NCI-H748 (cell line): Measurements from ENCODE around the gene CEP120.
"Not testable (repeated sequence)": the region's sequence is repeated elsewhere in the genome, so short reads cannot be mapped to it uniquely, and the experiment has no call there.

Source experiments
- DNase-seq: peaks from one replicate; lab custom pipeline; 2025; ENCODE audit not compliant: unreplicated experiment; lab: John Stamatoyannopoulos, UW

The CEP120 gene

DNA sequence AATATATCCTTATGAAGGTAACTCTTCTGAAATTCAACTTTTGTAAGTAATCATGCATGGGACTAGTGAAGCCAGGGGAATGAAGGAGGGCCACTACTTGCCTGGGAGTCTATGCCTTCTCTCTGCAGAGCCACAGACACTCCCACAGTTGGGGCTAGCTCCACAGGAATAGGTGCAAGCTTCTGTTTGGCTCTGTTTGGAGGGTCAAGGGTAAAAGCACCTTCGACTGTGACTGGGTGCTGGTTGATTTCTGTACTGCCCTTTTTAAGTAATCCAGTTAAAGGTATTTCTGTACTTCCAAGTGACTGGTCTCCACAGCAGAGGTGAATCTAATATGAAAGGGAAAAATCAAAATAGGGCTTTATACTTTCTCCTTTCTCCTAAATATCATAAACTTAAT is 32.2 kb downstream of the CEP120 start:
- no peak for DNase-seq

DNA sequence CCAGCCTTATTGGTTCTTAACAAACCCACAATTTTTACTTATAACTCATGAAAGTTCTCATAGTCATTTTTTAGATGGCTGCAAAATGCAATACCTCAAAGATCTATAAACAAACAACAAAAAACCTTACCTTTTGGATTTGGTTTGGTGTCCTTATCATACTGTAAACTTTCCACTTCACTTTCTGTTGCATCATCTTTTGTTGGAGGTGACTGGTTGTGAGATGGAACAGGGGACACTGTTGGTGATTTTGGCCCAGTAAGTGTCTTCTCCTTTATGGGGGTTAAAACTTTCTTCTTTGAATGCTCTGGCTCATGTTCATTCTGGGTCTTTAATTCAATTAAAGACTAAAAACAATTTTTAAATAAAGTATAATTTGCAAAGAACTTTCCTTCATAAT is 33.4 kb downstream of the CEP120 start:
- no peak for DNase-seq

DNA sequence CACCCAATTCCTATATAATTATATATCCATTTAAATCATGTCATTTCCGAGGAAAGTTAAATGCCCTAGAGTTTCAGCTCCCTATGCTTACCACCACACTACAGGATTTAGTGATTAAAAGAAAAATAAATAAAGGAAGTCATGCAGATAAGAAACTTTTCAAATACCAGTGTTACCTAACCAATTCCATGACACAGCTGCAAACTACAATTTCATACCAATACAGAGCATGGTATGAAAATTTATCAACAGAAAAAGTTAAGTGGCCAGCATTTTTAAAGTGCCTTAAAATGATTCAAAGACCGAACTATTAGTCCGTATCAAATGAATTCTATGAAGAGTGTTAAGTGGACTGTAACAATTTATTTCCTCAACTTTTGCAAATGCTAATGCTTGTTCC is 35.9 kb downstream of the CEP120 start:
- DNase-seq, result no peak

DNA sequence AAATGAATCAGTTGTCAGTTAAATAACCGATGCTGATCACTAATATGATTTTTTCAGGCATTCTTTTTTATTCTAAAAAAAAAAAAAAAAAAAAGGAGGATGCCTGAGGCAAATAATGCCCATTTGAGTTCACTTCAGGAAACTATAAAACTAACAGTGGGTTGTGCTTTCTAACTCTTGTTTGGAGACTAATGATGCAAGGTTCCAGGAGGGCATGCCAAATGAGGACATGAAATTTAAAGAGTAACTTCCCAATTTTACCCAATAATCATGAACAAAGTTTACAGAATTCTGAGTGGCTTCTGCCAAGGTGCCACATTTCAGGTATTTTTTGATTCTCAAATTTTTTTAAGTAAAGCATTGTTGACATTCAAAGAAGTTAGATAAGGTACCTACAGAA is 41.0 kb downstream of the CEP120 start:
- no peak for DNase-seq

DNA sequence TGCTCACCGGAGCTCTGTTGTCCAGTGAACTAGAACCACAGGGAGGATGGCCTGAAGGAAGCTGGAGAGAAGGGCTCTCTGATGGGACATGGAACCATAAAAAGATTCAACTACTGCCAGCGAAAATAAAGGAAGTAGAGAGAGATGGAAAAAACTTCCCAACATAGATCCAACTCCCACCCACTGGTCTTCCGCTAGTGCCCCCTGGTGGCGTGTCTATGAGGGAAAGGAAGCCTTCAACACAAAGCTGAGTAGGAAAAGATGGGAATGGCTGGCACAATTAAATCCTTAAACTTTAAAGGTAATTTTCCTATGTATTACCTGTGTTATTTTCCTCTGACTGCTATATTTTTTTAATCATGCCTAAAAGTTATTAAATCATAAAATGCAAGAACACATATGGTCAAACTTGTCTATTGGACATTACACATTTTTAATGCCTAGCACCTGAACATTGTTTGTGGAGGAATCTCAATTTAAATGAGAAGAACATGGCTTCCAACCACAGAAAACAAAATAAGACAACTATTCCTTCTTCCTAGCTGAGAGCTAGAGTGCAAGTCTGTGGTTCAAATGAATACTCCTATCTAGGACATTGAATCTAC is 51.5 kb downstream of the CEP120 start:
- DNase-seq, result peak; percentile 46

DNA sequence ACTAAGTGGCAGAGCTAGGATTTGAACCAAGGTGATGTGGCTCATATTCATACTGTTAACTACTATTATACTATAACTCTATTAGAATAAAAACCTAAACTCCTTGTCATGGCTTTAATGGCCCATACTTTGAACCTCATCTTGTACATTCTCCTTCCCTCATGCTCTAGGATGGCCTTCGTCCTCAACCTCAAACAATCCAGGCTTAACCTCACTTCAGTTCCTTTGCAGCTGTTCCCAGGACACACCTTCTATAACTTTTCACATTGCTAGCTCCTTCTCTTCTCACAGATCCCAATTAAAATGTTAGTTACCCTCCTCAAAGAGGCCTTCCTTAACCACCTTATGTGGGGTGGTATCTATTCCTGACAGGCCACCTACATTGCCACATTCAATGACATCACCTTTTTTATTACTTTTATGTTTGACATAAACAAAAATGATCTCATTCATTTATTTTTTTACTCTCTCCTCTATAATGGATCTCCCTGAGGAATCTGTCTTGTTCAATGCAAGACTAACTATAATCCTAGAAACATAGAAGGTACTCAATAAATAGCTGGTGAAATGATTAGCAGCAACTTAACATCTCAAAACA is 53.7 kb downstream of the CEP120 start:
- DNase-seq, result no peak

DNA sequence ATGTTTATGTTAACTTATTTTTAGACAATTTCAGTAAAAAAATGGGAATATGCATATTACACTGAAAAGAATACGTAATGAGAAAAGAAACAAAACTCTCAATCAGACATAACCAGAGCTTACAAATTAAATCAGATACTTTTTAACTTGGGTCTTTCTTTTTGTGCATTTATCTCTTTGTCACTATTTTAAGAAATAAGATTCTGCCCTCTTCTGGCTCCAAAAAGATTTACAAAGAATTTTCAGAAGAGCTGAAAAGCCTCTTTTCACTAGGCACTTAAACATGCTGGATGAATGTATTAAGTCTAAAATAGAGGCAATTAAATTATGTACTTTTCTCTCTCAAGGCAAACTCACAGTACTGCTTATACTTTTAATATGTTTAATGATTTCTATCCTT is 55.5 kb downstream of the CEP120 start:
- peak; percentile 42 for DNase-seq

DNA sequence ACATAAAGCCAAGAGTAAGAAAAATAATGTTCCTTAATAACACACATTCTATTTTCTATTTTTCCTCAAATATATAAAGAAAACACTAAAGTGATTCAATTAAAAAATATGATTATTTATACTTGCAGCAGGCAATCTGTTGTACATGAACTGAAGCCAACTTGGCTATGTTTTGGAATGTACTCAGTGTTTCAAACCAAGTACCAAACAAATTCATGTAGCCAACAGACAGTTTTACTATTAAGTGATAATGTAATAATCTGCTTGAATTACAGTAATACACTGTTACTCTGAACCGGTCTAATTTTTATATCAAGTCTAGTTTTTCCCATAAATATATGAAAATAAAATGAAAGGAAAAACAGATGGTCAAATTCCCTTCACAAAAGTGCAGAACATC is 58.0 kb downstream of the CEP120 start:
- DNase-seq, result no peak

DNA sequence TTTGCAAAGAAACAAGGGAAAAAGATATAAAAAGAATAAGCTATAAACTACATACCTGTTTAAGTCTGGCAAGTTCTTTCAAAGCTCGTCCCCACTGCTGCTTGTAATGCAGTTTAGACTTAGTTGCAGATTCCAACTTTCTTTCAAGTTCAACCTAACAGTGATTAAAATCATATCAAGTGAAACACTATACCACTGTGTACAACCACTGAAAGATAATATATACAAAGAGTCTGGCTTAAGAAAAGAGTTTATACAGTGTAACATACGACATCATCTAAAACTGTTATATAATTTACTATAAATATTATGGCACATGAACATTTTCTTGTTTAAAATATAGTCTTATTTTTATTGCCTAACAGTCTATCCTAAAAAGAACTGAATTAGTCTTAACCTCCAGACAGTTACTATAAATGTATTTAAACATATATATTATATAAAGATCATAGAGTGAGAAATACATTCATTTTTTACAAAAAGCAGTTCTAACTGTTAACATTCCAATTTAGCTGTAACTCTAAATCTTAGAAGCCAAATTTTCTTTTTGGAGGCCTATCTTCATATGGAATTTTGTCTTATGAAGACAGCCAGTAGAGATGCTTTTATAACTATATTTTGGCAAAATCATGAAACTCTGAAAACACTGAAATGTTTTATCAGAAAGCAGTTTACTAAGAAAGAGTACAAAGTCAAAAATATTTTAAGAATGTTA is 58.6 kb downstream of the CEP120 start:
- DNase-seq, result no peak

DNA sequence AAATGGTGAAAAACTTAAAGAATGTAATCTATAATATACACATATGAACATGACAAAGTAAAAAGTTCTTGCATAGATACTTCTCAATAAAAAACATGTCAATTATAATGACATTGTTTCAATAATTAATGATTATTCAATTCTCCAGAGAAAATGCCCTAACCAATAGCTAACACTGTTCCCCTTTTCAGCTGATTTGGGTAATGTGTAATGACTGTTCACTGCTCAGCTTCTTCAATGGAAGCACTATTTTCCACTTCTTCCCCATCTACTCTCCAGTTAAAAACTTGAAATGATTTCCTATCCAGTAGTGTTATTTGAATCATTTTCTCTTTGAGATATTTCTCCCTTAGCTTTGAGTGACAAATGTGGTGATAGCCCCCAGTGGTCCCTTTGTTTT is 62.3 kb downstream of the CEP120 start:
- DNase-seq, result no peak

DNA sequence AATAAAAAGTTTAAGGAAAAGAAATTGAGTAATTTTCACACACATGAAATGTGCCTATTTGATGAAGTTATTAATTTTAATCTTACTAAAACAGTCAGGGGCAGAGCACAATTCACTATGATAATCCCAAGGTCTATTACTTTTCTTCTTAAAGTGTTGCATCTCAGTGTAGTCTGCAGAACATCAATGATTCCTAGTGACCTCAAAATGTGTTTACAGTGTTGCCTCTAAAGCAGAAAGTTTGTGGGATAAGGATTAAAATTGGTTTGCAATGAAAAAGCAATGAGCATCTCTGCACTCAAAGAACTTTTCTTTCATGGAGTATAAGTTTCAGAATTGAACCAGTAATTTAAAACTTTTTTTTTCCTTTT is 63.0 kb downstream of the CEP120 start:
- no peak for DNase-seq

DNA sequence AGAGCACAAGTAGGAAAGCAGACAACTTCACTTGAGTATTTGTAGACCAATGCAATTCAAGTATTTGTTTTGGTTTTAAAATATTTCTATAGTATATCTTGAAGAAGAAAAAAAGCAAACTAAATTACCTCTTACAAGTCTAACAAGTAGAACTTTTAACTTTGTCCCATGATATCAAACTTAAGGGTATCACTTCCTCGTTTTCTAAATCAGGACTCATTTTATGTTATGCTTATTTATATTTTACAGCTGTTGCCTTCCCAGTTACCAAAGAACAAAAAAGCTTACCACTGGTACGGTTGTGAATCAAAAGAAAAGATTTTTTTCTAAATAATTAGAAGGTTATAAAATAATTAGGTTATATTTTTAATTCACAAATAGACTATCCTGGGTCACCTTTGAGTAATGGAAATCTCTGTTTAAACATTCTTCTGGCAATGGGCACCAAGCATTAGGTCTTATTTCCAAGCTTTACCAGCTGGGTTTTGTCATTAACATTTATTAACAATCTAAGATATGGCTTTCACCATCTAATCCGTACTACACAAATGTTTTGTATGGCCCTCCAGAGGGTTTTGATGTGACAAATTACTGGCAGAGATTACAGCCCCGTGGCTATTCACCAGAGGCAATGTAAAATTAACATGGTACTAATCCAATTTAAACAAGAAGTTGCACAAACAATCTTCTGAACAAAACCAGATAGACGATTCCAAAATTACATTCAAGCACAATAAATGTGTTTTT is 63.6 kb downstream of the CEP120 start:
- no peak for DNase-seq

DNA sequence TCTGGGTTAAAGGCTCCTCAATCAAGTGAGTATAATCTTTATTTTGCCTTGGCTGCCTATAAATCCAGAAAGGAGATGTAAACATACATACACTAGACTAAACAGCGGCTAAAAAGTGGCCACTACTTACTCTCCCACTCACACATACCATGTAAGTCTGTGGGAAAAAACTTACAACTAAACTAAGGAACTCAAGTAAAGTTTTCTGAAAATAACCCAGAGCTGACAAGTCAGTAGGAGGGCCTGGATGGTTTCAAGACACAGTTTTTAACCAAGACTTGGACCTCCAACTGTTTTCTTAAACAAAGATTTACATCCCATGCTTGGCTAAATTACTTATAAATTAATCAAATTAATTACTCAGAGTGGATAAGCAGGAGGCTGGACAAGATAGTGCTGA is 64.5 kb downstream of the CEP120 start:
- DNase-seq, result no peak

DNA sequence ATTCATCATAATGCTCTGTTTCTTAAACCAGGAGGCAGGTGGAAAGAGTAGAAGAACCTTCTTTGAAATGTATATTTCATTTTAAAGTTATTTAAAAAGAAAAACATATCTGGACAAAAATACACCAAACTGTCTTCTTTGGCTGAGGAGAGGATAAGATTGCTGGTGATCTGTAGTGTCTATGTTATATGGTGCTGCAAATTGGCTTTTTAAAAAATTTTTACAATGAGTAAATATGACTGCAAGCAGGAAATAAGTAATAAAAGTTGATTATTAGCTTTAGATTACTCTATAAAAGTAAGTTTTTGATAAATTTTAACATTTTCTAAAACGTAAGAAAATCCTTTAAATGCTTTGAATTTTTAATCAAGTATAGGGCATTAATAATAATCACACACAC is 64.9 kb downstream of the CEP120 start:
- DNase-seq, result no peak

DNA sequence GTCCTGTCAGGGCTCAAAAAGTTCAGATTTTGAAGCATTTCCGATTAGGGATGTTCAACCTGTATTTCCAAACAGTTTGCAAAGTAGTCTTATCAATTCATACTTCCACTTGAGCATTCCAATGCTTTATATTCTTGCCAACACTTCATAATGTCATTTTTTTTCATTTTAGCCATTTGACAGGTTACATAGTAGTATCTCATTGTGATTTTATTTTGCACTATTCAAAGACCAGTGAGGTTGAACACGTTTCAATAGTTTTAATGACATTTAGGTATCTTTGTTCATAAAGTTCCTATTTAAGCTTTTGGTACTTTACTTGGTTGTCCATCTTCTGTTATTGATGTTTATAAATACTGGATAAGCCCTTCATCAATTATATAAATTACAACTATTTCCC is 71.4 kb downstream of the CEP120 start:
- DNase-seq, result no peak

DNA sequence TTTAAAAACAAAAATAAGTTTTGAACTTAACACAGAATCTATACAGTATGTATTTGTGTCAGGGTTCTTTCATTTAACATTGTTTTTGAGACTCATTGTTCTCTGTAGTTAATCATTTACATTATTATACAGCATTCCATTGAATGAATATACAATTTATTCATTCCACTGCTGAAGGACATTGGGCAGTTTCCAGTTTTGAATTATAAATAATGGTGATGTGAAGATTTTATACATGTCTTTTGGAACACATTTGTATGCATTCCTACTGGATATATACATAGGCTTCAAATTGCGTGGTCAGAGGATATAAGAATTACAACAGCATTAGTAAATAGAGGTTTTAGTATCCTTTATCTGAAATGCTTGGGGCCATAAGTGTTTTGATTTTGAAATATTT is 72.0 kb downstream of the CEP120 start:
- DNase-seq, result no peak

DNA sequence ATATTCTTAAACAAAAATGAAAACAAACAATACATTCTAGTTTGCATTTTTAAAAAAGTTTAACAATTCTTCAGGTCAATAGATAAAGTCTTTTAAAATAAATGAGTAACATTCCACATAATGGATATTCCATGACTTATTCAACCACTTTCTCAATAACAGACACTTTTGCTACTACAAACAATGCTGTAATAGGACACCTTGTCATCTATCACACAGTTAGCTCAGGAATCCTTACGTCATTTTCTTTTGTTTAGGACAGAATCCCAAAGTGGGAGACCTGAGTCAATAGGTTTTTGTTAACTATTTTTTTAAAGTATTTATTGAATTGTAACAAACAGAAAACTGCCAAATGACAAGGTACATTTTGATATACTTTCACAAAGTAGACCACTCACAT is 72.5 kb downstream of the CEP120 start:
- DNase-seq, result peak; percentile 5

DNA sequence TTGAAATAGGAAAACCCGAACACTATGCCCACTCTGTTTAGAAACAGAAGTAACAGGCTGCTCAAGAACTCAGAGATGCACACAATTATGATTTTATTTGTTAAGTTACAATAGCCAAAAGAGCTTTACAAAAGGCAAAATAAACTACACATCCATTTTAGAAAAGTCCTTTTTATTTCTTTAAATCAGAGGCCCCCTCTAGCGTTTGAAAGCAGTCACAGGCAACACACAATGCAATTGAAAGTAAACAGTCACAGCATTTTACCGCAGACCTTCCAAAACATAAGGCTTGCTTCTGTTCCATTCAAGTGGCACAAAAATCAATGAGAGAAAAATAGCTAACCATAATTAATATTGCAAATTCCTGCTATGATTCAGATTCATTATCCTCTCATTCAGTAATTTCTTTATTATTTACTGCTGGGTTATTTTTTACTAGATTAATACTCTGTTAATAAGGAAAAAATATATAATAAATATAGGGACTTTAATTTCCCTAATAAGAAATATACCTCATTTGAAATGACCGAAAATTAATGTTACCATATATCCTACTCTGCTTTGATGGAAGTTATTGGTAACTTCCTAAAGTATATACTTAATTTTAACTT is 78.3 kb downstream of the CEP120 start:
- DNase-seq, result peak; percentile 67

DNA sequence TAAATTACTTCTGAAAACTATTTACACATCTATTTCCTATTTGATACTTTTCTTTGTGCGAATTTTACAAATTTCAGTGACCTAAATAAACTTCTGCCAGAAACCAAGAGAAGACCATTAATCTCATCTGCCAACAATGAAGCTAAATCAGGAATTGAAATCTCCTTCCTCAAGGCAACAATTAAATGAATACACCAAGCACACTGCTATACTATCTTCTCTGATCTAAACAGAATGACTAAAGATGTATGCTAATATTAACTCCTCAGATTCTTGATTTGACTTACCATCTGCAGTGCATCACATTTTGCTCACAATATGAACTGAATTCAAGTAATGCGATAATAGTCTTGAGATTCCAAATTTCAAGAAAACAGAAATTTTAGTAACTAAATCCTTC is 82.3 kb downstream of the CEP120 start:
- DNase-seq, result no peak

DNA sequence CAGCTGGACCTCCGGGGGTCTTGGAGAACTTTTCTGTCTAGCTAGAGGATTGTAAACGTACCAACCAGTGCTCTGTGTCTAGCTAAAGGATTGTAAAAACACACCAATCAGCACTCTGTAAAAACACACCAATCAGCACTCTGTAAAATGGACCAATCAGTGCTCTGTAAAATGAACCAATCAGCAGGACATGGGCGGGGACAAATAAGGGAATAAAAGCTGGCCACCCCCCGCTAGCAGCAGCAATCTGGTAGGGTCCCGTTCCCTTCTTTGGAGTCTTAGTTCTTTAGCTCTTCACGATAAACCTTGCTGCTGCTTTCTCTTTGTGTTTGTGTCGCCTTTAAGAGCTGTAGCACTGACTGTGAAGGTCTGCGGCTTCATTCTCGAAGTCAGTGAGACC is 114.8 kb downstream of the CEP120 start:
- DNase-seq, result not testable (repeated sequence)

DNA sequence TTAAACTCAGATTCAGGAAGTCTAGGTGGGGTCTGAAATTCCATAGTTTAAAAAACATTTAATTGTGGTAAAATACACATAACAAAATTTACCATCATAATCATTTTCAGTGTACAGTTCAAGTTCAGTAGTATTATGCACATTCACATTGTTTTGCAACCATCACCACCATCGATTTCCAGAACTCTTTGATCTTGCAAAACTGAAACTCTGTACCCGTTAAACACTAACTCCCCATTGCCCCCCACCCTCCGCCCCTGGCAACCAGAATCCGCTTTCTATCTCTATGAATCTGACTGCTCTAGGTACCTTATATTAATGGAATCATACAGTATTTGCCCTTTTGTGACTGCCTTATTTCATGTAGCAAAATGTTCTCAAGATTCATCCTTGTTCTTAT is 117.5 kb downstream of the CEP120 start:
- DNase-seq, result no peak
